Loucy (cell line): ENCODE measurements around the gene NADK.

Source experiments
- CTCF ChIP-seq: fragments of 200-600 bp; sonication (generic); conservative IDR thresholded peaks from 2 replicates; pipeline ENCODE4 v1.5.1; 2014; ENCODE audit warnings: mild to moderate bottlenecking, antibody characterized with exemption, low read length
- EZH2phosphoT487 ChIP-seq: fragments of 200-600 bp; IDR thresholded peaks from 2 replicates; pipeline ENCODE4 v1.6.1; 2018; ENCODE audit warnings: antibody characterized with exemption, mild to moderate bottlenecking, moderate library complexity, borderline replicate concordance

- TF ChIP-seq CTCF = no peak
- TF ChIP-seq EZH2phosphoT487 = no peak
Observed at GRCh38 chr1:1755426-1755825, 22.8 kb downstream of the NADK start.
